ENCODE data around the gene GRIFIN. TPM values are rescaled to one million over a fixed set of nuclear protein-coding genes. Genes with fewer than 3 reads are reported as not detected.
A peak's percentile ranks its signal among the peaks of the same experiment; 100 is the strongest.

Gene GRIFIN
- total RNA-seq, 1 donor from 2014 or later: not detected

GRCh38 chr7:2520131-2520760, 44.0 kb upstream of the GRIFIN start:
- peak overlapping the region; percentile 97 for H3K4me3 Mint-ChIP-seq (ENCODE audit: unreplicated experiment)
- H3K4me1 Mint-ChIP-seq (ENCODE audit: unreplicated experiment): peaks cover 23% of the 10 kb centered on the region
- H3K27me3 Mint-ChIP-seq (ENCODE audit: unreplicated experiment): peaks cover 22% of the 10 kb centered on the region
- no peak for TF ChIP-seq CTCF (IDR thresholded peaks at IDR 0.05; ENCODE audit: unreplicated experiment)
- no peaks in the 10 kb centered on the region for H3K36me3 Mint-ChIP-seq (ENCODE audit: low read depth, unreplicated experiment)
- no peaks in the 10 kb centered on the region for H3K9me3 Mint-ChIP-seq (ENCODE audit: unreplicated experiment)
- DNase-seq (ENCODE audit: low spot score): no peak
- peak overlapping the region; percentile 57 for H3K27ac Mint-ChIP-seq (ENCODE audit: unreplicated experiment)

- Mint-ChIP-seq H3K27me3 (ENCODE audit: unreplicated experiment) (peaks cover 22% of the 10 kb centered on the region), H3K4me1 (ENCODE audit: unreplicated experiment) (peaks cover 23% of the 10 kb centered on the region), H3K4me3 (ENCODE audit: unreplicated experiment) (peak within 1 kb of the TSS; percentile 97), H3K36me3 (ENCODE audit: low read depth, unreplicated experiment) (no peaks in the 10 kb centered on the region), H3K9me3 (ENCODE audit: unreplicated experiment) (no peaks in the 10 kb centered on the region), H3K27ac (ENCODE audit: unreplicated experiment) (peak within 1 kb of the TSS; percentile 57)
- DNase-seq (ENCODE audit: low spot score): peak; percentile 90
- TF ChIP-seq CTCF (IDR thresholded peaks at IDR 0.05; ENCODE audit: unreplicated experiment): no peak
Observed at GRCh38 chr7:2519119-2519930, 43.1 kb upstream of the GRIFIN start, which contains the start of gene LFNG. LFNG (plus strand) TSS chr7:2519774; CDS start chr7:2519862, 88 bp downstream.

GRCh38 chr7:2518737-2519118, 42.5 kb upstream of the GRIFIN start:
- H3K27me3 Mint-ChIP-seq (ENCODE audit: unreplicated experiment): peaks cover 22% of the 10 kb centered on the region
- no peaks in the 10 kb centered on the region for H3K9me3 Mint-ChIP-seq (ENCODE audit: unreplicated experiment)
- TF ChIP-seq CTCF (IDR thresholded peaks at IDR 0.05; ENCODE audit: unreplicated experiment): no peak
- no peak for DNase-seq (ENCODE audit: low spot score)
- peak overlapping the region; percentile 83 for H3K4me3 Mint-ChIP-seq (ENCODE audit: unreplicated experiment)
- H3K36me3 Mint-ChIP-seq (ENCODE audit: low read depth, unreplicated experiment): no peaks in the 10 kb centered on the region
- H3K27ac Mint-ChIP-seq (ENCODE audit: unreplicated experiment): no peak overlapping the region
- H3K4me1 Mint-ChIP-seq (ENCODE audit: unreplicated experiment): peaks cover 23% of the 10 kb centered on the region

- Mint-ChIP-seq H3K27ac (ENCODE audit: unreplicated experiment) (no peak overlapping the region), H3K27me3 (ENCODE audit: unreplicated experiment) (peaks cover 20% of the 10 kb centered on the region)
Observed at GRCh38 chr7:2517678-2518507, 41.7 kb upstream of the GRIFIN start.

More at GRCh38 chr7:2517678-2518507, 41.7 kb upstream of the GRIFIN start:
- H3K4me1 Mint-ChIP-seq (ENCODE audit: unreplicated experiment): peaks cover 23% of the 10 kb centered on the region
- no peak for TF ChIP-seq CTCF (IDR thresholded peaks at IDR 0.05; ENCODE audit: unreplicated experiment)
- no peak for DNase-seq (ENCODE audit: low spot score)
- H3K9me3 Mint-ChIP-seq (ENCODE audit: unreplicated experiment): no peaks in the 10 kb centered on the region
- no peaks in the 10 kb centered on the region for H3K36me3 Mint-ChIP-seq (ENCODE audit: low read depth, unreplicated experiment)
- H3K4me3 Mint-ChIP-seq (ENCODE audit: unreplicated experiment): peak overlapping the region; percentile 82
